Stimulated activated naive CD4-positive, alpha-beta T cell treated with Interleukin-2 at 50 U/mL for 16 hours (primary cell): Measurements from ENCODE around the gene NEDD8.
A peak's percentile ranks its signal among the peaks of the same experiment; 100 is the strongest.

ENCODE experiments used
- DNase-seq: peaks from one replicate; lab custom pipeline; 2025; lab: John Stamatoyannopoulos, UW

NEDD8 gene

GRCh38 chr14:24196071-24197055, 35.8 kb downstream of the NEDD8 start:
- no peak for DNase-seq

DNA sequence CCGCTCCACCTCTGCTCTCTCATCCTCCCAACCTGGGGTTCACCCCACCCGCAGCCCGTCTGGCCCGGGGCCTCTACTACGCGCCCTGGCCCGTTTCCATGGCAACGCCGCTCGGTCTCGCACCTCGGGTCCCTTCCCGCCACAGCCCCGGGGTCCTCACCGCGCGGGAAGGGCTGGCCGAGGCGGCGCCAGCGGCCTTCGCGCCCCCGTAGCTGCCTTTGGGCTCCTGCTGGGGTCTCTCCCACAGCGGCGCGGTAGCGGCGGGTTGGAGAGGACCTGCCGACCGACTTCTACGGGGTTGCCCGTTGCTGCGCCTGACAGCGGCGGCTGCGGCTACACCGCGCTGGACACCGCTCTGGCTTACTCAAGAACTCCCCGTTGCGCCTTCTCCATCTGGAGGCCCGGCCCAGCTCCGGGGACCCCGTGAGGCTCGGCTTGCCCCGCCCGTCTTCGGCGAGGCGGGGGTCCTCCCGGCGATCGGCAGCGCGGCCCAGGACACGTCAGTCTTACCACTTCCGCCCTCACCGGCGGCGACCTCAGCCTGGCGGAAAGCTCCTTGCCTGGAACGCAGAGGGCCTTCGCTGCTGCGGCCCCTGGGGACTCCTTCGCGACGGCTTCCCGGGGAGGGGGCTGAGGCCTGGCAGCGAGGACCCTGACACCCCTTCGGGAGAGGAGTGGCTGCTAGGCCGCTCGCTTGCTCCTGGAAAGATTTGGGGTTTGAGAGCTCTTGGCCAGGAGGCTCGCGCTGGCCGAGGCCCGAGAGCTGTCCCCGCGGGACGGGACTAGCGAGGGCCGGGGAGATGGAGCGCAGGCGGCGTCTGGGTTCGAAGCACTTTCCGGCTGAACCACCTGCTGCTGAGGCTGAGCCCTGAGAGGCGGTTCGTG, 36.7 kb downstream of the NEDD8 start, which contains the start of gene TM9SF1:
TSS of gene TM9SF1 (minus strand) at position 256 of the 885 bp plus-strand sequence. CDS start 422 bp downstream, outside the sequence.
- peak; percentile 87 for DNase-seq

DNA sequence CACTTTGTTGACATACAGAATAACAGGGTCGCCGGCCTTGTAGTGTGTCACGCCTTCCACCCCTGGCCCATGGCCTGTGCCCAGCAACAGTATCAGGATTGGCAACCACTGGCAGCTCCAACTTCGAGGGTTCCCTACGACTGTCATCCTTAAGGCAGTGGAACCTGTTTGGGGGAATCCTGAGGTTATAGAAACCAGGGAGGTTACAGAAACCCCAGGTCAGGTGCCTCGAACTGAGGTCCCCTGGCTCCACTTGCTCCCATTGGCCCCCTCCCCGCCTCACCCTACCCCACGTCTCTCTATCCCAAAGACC, 37.3 kb downstream of the NEDD8 start:
- no peak for DNase-seq

DNA sequence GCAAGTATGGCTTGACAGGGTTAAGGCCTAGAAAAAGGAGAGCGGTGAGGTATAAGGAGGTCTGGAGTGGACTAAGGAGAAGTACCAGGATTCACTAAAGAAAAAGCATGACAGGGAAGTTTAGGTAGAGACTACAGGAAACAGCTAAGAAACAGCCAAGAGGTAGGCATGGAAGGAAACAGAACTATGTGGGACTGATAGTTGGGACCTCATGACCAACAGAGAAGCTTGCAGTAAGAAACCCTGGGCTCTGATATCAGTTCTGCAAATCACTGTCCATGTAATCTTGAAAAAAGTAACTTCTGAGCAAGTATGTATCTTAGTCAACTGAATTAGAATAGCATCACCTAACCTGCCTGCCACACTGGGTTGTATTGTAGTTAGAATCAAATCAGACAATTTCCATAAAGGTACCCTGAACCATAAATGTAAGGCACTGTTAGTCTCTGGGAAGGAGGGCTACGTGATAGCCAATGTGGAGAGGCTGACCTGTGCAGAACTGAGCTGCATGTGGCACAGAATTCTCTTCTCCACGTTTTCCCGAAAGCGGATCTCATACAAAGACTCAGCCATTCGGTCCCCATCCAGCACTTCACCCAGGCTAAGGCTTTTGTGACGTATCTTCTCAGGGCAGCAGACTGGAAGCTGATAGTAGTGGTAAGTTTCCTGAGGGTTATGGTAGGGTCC, 37.8 kb downstream of the NEDD8 start:
- DNase-seq: no peak

DNA sequence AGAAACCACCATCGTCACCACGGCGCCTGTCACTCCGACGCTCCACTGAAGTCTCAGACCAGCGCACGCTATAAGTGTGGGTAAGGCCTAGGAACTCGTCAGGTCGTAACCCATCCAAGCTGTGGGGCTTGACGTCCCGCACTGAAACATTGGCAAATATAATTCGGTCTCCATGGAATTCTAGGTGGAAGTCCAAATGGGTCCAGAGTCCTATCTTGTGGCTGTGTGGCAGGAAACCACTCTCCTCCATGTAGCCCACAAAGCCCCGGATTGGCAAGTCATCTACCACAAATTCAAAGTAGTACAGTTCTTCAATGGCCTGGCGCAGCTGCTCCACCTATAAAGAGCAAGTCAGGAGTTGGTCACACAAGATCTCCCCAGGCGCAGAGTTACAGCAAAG, 39.2 kb downstream of the NEDD8 start:
- DNase-seq: no peak

DNA sequence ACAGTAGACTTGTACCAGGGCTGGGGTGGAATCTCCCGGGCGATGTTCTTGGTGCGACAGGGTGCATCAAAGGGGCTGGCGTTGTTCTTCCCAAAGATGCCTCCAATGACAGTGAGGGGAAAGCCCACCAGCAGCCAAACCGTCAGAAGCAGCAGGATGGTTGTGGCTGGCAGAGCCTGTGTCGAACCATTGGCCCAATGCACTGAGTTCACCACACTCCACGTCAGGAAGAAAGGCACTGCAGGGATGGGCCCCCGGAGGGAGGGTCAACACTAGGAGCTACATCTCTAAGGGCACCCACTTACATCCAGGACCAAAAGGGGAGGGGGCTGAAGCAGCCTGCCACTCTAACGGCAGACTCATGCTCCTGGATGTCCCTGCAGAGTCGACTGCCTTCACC, 41.8 kb downstream of the NEDD8 start:
- no peak for DNase-seq

- no peak for DNase-seq
These were observed 42.7 kb downstream of the NEDD8 start for GRCh38 chr14:24189460-24189859.

- DNase-seq: no peak
These were observed 43.1 kb downstream of the NEDD8 start for GRCh38 chr14:24189059-24189375.

DNA sequence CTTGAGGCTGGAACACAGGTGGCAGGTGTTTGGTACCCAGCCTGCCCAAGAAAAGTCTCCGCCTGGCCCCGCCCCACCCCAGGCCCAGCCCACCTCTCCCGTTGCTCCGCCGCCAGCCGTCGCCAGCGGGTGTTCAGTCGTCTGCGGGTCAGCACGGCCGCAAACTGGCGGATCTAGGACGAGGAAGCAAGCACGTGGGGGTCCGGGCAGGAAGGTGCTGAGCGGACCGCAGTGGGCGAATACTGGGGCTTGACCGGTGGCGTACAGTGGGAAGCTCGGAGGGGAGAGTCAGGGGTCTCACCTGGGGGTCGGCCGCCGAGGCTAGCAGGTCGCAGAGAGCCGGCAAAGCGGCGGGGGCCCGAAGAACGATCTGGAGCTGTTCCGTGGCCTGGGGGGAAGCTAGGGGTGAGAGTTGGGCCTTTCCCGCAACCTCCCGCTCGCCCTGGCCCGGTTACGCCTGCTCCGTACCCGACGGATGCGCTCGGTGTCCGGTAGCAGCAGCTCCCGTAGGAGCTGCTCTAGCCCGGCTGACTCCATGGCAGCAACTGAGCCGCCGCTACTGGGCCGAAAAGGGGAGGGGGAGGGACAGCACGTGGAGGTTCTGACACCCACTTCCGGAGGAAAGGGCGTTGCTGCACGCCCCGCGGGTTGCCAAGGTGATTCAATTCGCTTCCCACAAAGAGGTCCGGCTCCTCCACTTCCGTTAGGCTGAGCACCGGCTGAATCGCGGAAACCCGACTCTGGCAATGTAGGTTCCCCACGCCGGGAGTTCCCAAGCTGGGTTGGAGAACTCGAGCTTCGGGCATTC, 43.7 kb downstream of the NEDD8 start, which contains the start of gene IPO4:
TSS of gene IPO4 (minus strand) at position 566 of the 808 bp plus-strand sequence. CDS start at position 537, 29 bp downstream.
- peak; percentile 96 for DNase-seq

- DNase-seq: no peak
These were observed 44.6 kb downstream of the NEDD8 start for GRCh38 chr14:24187539-24187915.

GRCh38 chr14:24186831-24187538, 45.2 kb downstream of the NEDD8 start:
- no peak for DNase-seq

GRCh38 chr14:24185741-24186140, 46.4 kb downstream of the NEDD8 start:
- DNase-seq: no peak

- no peak for DNase-seq
These were observed 47.1 kb downstream of the NEDD8 start for GRCh38 chr14:24185026-24185425.

DNA sequence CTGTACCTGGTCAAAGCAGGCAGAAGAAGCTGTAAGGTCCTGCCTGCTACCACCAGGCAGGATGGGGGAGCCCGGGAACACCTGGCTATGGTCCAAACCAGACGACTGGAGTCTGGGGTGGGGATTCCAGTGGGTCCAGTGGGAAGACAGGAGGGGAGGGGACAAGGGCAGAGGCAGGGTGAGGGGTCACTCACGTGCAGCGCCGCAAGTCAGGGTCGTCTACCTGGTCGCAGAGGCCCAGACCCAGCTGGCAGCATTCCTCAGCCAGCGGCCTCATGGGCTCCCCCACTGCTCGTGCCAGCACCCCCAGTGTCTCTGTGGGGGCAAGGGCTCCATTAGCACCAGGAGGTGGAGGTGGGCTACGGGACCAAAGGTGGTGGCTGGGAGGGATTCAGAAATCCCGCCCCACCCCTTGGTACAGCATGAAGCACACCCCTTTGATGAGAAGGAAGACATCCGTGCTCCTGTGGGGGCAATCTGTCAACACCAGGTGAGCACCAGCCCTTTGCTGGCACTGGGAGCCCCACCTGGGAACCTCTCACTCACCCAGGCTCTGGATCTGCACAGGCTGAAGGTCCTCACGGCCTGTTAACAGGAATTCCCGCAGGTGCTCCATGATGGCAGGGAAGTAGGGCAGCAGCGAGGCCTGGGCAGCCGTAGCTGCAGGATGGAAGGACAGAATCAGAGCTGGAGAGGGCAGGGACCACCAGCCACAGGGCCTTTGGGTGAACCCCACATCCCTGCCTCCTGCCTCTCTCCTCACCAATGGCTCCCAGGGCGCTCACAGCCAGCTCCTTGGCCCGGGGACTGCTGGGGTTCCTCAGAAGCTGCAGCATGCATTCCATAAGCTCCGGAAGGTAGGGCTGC, 47.8 kb downstream of the NEDD8 start:
- DNase-seq: no peak

DNA sequence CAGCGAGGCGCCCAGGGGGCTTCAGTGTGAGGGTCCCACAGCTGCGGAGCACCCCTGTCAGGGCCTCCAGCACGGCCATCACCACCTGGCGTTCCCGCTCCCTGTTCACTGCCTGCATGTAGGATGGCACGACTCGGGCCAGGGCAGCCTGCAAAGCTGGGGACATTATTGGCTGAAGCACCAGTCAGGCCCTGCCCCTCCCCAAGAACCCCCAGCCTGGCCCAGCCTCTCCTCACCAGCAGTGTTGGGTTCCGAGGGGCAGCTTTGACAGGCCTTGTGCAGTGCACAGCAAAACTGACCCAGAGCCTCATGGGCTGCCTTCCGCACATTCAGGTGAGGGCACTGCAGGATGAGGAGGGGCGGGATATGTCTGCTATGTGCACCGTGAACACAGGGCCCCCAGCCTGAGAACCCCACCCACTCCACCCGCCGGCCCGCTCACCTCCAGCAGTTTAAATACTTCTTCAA, 49.1 kb downstream of the NEDD8 start:
- DNase-seq: no peak

DNA sequence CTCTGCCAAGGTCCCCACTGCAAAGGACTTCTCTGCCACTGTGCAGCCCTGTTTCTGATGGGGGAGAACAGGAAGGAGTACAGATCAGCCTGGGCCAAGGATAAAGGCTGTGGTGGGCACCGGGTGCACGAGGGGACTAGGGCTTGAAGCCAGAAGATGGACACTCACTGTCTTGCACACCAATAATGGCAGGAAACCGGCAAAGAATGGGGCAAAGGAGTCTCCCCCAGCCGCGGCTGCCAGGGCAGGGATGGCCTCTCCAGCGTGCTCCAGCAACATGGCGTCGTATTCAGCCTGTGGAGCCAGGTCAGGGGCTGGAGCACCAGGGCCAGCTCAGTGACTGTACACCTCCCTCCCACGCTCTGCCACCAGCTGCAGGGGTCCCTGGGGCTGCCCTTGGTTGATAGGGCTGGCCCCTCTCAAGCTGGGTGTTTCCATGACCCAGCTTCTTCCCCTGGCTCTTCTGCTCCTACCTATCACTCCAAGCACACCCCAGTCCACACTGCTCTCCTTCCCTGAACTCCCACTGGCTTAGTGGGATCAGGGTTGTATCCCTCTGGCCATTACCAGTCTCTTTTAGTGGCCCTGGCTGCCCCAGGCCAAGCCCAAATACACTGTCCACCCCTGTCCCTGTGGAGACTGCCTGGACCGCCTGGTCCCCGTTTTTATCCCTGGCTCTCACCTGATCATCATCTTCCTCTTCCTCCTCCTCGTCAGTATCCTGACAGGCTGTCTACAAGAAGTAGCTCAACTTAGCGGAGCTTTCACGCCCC, 49.9 kb downstream of the NEDD8 start:
- no peak for DNase-seq

GRCh38 chr14:24181371-24182077, 50.6 kb downstream of the NEDD8 start:
- no peak for DNase-seq
